G401 (cell line): ENCODE data around the gene HYDIN. TPM values are rescaled to one million over a fixed set of nuclear protein-coding genes. Genes with fewer than 3 reads are reported as not detected.

Experiments
- total RNA-seq: library from RNA; depleted of rRNA; stranded (reverse); fragments of >200 nt; shearing (Covaris generic); gene quantifications from 2 replicates; pipeline ENCODE4 v1.2.3, GENCODE V29; 2014; rRNA removed

HYDIN gene
- total RNA-seq, 1 experiment from 2014 or later, result not detected

Other genes starting within 250 kb of the HYDIN start
- gene CMTR2, start 58.7 kb upstream of the HYDIN start, total RNA-seq, result 16.1 and 18.0 TPM in 2 replicates
- 0.14 TPM in 1 of 2 replicates, not detected in the other for gene CALB2, start 128.0 kb upstream of the HYDIN start, total RNA-seq
- not detected in 2 replicates for gene TLE7, start 211.3 kb upstream of the HYDIN start, total RNA-seq
- gene ZNF23, start 231.5 kb upstream of the HYDIN start, total RNA-seq, result 8.5 and 13.4 TPM in 2 replicates